HG03520 (cell line): ENCODE measurements around the gene LRRFIP2.
A peak's percentile ranks its signal among the peaks of the same experiment; 100 is the strongest.
"Not testable (repeated sequence)": the region's sequence is repeated elsewhere in the genome, so short reads cannot be mapped to it uniquely, and the experiment has no call there.

ENCODE experiments used
- ATAC-seq: cut with Tn5 transposase; IDR thresholded peaks from one replicate; pipeline ENCODE4 v1.9.1; 2021; ENCODE audit warnings: mild to moderate bottlenecking, moderate library complexity; ENCODE audit not compliant: unreplicated experiment

The LRRFIP2 gene

GRCh38 chr3:37174532-37175126 is at the start of gene LRRFIP2:
Gene LRRFIP2, minus strand, starts transcription at chr3:37174582. Its CDS starts 25,599 bp downstream, at chr3:37148983.
- ATAC-seq = peak; percentile 19

- ATAC-seq = no peak
Measured at GRCh38 chr3:37223576-37223975, 49.2 kb upstream of the LRRFIP2 start.

- ATAC-seq = no peak
Measured at GRCh38 chr3:37223141-37223558, 48.8 kb upstream of the LRRFIP2 start.

GRCh38 chr3:37222542-37222941 is 48.2 kb upstream of the LRRFIP2 start:
- not testable (repeated sequence) for ATAC-seq

GRCh38 chr3:37221407-37221806 is 47.0 kb upstream of the LRRFIP2 start:
- ATAC-seq = no peak

- no peak for ATAC-seq
Measured at GRCh38 chr3:37219266-37219665, 44.9 kb upstream of the LRRFIP2 start.

- ATAC-seq = no peak
Measured at GRCh38 chr3:37218206-37218605, 43.8 kb upstream of the LRRFIP2 start.

GRCh38 chr3:37217098-37217849 is 42.9 kb upstream of the LRRFIP2 start:
- ATAC-seq = no peak

- no peak for ATAC-seq
Measured at GRCh38 chr3:37216597-37217097, 42.3 kb upstream of the LRRFIP2 start.

- no peak for ATAC-seq
Measured at GRCh38 chr3:37214076-37214475, 39.7 kb upstream of the LRRFIP2 start.

GRCh38 chr3:37210230-37210629 is 35.8 kb upstream of the LRRFIP2 start:
- ATAC-seq = no peak

- ATAC-seq = not testable (repeated sequence)
Measured at GRCh38 chr3:37208576-37208975, 34.2 kb upstream of the LRRFIP2 start.

- not testable (repeated sequence) for ATAC-seq
Measured at GRCh38 chr3:37208008-37208407, 33.6 kb upstream of the LRRFIP2 start.

- ATAC-seq = not testable (repeated sequence)
Measured at GRCh38 chr3:37206041-37206440, 31.7 kb upstream of the LRRFIP2 start.

GRCh38 chr3:37204314-37204713 is 29.9 kb upstream of the LRRFIP2 start:
- no peak for ATAC-seq

- no peak for ATAC-seq
Measured at GRCh38 chr3:37202035-37202434, 27.7 kb upstream of the LRRFIP2 start.

- no peak for ATAC-seq
Measured at GRCh38 chr3:37200141-37200540, 25.8 kb upstream of the LRRFIP2 start.

- ATAC-seq = no peak
Measured at GRCh38 chr3:37198996-37199395, 24.6 kb upstream of the LRRFIP2 start.

- ATAC-seq = no peak
Measured at GRCh38 chr3:37198547-37198946, 24.2 kb upstream of the LRRFIP2 start.

GRCh38 chr3:37197810-37198371 is 23.5 kb upstream of the LRRFIP2 start:
- no peak for ATAC-seq

GRCh38 chr3:37194533-37194932 is 20.2 kb upstream of the LRRFIP2 start:
- ATAC-seq = no peak

- no peak for ATAC-seq
Measured at GRCh38 chr3:37190667-37191066, 16.3 kb upstream of the LRRFIP2 start.
